SK-N-SH treated with all-trans-retinoic acid at 6 μM for 48 hours (cell line): ENCODE measurements around the gene VHLL.
A peak's percentile ranks its signal among the peaks of the same experiment; 100 is the strongest.

Experiments
- ATAC-seq: fragments of 200-7000 bp; cut with Tn5 transposase; 3 replicates; pipeline ENCODE4 v1.9.1; 2020; ENCODE audit warnings: mild to moderate bottlenecking, moderate library complexity
- ARNTL ChIP-seq: fragments of 450-650 bp; formaldehyde crosslinking; IDR thresholded peaks from 2 replicates; pipeline ENCODE4 v1.5.0; 2020; ENCODE audit warnings: low read depth, mild to moderate bottlenecking, moderate library complexity, borderline replicate concordance
- BACH2 ChIP-seq: fragments of 250-450 bp; sonication (Bioruptor Pico); IDR thresholded peaks from 2 replicates; pipeline ENCODE4 v1.9.0; 2021; ENCODE audit warnings: mild to moderate bottlenecking, borderline replicate concordance
- CREB5 ChIP-seq: fragments of 250-450 bp; sonication (Bioruptor Pico); IDR thresholded peaks from 2 replicates; pipeline ENCODE4 v1.5.1; 2020; ENCODE audit warnings: low read depth, mild to moderate bottlenecking, moderate library complexity
- CSDC2 ChIP-seq: fragments of 250-450 bp; sonication (Bioruptor Pico); IDR thresholded peaks from 2 replicates; pipeline ENCODE4 v1.5.0; 2020; ENCODE audit warnings: mild to moderate bottlenecking, moderate library complexity
- CSRNP3 ChIP-seq: fragments of 250-450 bp; sonication (Bioruptor Pico); IDR thresholded peaks from 2 replicates; pipeline ENCODE4 v1.5.1; 2021; ENCODE audit warnings: mild to moderate bottlenecking, moderate library complexity
- ESRRG ChIP-seq: fragments of 250-450 bp; sonication (Bioruptor Pico); IDR thresholded peaks from 2 replicates; pipeline ENCODE4 v1.6.1; 2021; ENCODE audit warnings: mild to moderate bottlenecking
- GLIS3 ChIP-seq: fragments of 250-450 bp; sonication (Bioruptor Pico); IDR thresholded peaks from 2 replicates; pipeline ENCODE4 v1.5.0; 2020; ENCODE audit warnings: mild to moderate bottlenecking, moderate library complexity
- ISL1 ChIP-seq: fragments of 250-450 bp; sonication (Bioruptor Pico); IDR thresholded peaks from 2 replicates; pipeline ENCODE4 v2.1.2; 2022; ENCODE audit warnings: mild to moderate bottlenecking, moderate library complexity
- OSR1 ChIP-seq: fragments of 250-450 bp; sonication (Bioruptor Pico); IDR thresholded peaks from 2 replicates; pipeline ENCODE4 v1.8.0; 2022; ENCODE audit warnings: moderate library complexity, mild to moderate bottlenecking, inconsistent platforms
- PATZ1 ChIP-seq: fragments of 250-450 bp; sonication (Bioruptor Pico); IDR thresholded peaks from 2 replicates; pipeline ENCODE4 v1.8.0; 2020; ENCODE audit warnings: mild to moderate bottlenecking, moderate library complexity, borderline replicate concordance
- POU6F1 ChIP-seq: fragments of 250-450 bp; sonication (Bioruptor Pico); IDR thresholded peaks from 2 replicates; pipeline ENCODE4 v1.8.0; 2021; ENCODE audit warnings: low read depth, mild to moderate bottlenecking, moderate library complexity, borderline replicate concordance
- PPARA ChIP-seq: fragments of 250-450 bp; sonication (Bioruptor Pico); IDR thresholded peaks from 2 replicates; pipeline ENCODE4 v1.5.0; 2020; ENCODE audit warnings: mild to moderate bottlenecking, borderline replicate concordance
- SNAI2 ChIP-seq: fragments of 250-450 bp; sonication (Bioruptor Pico); IDR thresholded peaks from 2 replicates; pipeline ENCODE4 v1.5.0; 2020; ENCODE audit warnings: mild to moderate bottlenecking, moderate library complexity
- TCF4 ChIP-seq: fragments of 250-450 bp; sonication (Bioruptor Pico); IDR thresholded peaks from 2 replicates; pipeline ENCODE4 v1.8.0; 2021; ENCODE audit warnings: mild to moderate bottlenecking, moderate library complexity, borderline replicate concordance
- TOX ChIP-seq: fragments of 250-450 bp; sonication (Bioruptor Pico); IDR thresholded peaks from 2 replicates; pipeline ENCODE4 v1.8.0; 2021; ENCODE audit warnings: mild to moderate bottlenecking, moderate library complexity, borderline replicate concordance
- TSHZ2 ChIP-seq: fragments of 250-450 bp; sonication (Bioruptor Pico); IDR thresholded peaks from 2 replicates; pipeline ENCODE4 v1.5.0; 2020; ENCODE audit warnings: mild to moderate bottlenecking, moderate library complexity
- ZC3H10 ChIP-seq: fragments of 250-450 bp; sonication (Bioruptor Pico); IDR thresholded peaks from 2 replicates; pipeline ENCODE4 v1.5.1; 2021; ENCODE audit warnings: mild to moderate bottlenecking, moderate library complexity
- ZFP3 ChIP-seq: fragments of 250-450 bp; sonication (Bioruptor Pico); IDR thresholded peaks from 2 replicates; pipeline ENCODE4 v1.5.0; 2020; ENCODE audit warnings: mild to moderate bottlenecking, moderate library complexity
- ZFP30 ChIP-seq: fragments of 450-650 bp; formaldehyde crosslinking; IDR thresholded peaks from 2 replicates; pipeline ENCODE4 v1.5.0; 2022; ENCODE audit warnings: mild to moderate bottlenecking, moderate library complexity
- ZNF70 ChIP-seq: fragments of 450-650 bp; formaldehyde crosslinking; IDR thresholded peaks from 2 replicates; pipeline ENCODE4 v1.5.0; 2020; ENCODE audit warnings: mild to moderate bottlenecking, moderate library complexity
- ZNF8 ChIP-seq: fragments of 450-650 bp; formaldehyde crosslinking; IDR thresholded peaks from 2 replicates; pipeline ENCODE4 v1.5.0; 2020; ENCODE audit warnings: mild to moderate bottlenecking, moderate library complexity

The VHLL gene

GRCh38 chr1:156281693-156282478 is 17.2 kb downstream of the VHLL start:
- peak; percentile 7 for ATAC-seq
- TF ChIP-seq PATZ1 (CRISPR knock-in tag) (no peak), ZFP30 (CRISPR knock-in tag) (no peak), TSHZ2 (no peak), BACH2 (no peak), ZFP3 (CRISPR knock-in tag) (no peak), OSR1 (CRISPR knock-in tag) (no peak), TCF4 (CRISPR knock-in tag) (no peak), ARNTL (CRISPR knock-in tag) (no peak), CREB5 (CRISPR knock-in tag) (no peak), PPARA (CRISPR knock-in tag) (no peak), ISL1 (no peak), ZC3H10 (CRISPR knock-in tag) (no peak), TOX (no peak), ZNF70 (CRISPR knock-in tag) (no peak), ESRRG (CRISPR knock-in tag) (no peak), CSDC2 (CRISPR knock-in tag) (no peak), POU6F1 (no peak)
- TF ChIP-seq, all 23 proteins: peak for 0

- no peak for TF ChIP-seq CSRNP3 (CRISPR knock-in tag)
- no peak for TF ChIP-seq ZNF8 (CRISPR knock-in tag)
- TF ChIP-seq TSHZ2, result no peak
- no peak for TF ChIP-seq TOX
- TF ChIP-seq BACH2, result no peak
- TF ChIP-seq PATZ1 (CRISPR knock-in tag), result no peak
- TF ChIP-seq SNAI2, result no peak
- TF ChIP-seq ARNTL (CRISPR knock-in tag), result no peak
- TF ChIP-seq GLIS3, result no peak
- no peak for TF ChIP-seq POU6F1
- TF ChIP-seq ISL1, result no peak
- ATAC-seq, result peak; percentile 24
Measured at GRCh38 chr1:156281281-156281680, 17.8 kb downstream of the VHLL start.
